ENCODE measurements around the gene ADAMTS10.
"Not testable (repeated sequence)": the region's sequence is repeated elsewhere in the genome, so short reads cannot be mapped to it uniquely, and the experiment has no call there.

The ADAMTS10 gene

GRCh38 chr19:8638078-8638619 is 27.6 kb upstream of the ADAMTS10 start:
- no peak overlapping the region for H3K4me3 ChIP-seq (ENCODE audit: low read depth, low read length)
- TF ChIP-seq CTCF (IDR thresholded peaks at IDR 0.05; ENCODE audit: low read depth, low read length): no peak

- not testable (repeated sequence) for H3K4me3 ChIP-seq (ENCODE audit: low read depth, low read length)
Measured at GRCh38 chr19:8637070-8637469, 26.6 kb upstream of the ADAMTS10 start.

GRCh38 chr19:8635422-8635821 is 24.9 kb upstream of the ADAMTS10 start:
- no peak for TF ChIP-seq CTCF (IDR thresholded peaks at IDR 0.05; ENCODE audit: low read depth, low read length)
- no peak overlapping the region for H3K4me3 ChIP-seq (ENCODE audit: low read depth, low read length)

DNA sequence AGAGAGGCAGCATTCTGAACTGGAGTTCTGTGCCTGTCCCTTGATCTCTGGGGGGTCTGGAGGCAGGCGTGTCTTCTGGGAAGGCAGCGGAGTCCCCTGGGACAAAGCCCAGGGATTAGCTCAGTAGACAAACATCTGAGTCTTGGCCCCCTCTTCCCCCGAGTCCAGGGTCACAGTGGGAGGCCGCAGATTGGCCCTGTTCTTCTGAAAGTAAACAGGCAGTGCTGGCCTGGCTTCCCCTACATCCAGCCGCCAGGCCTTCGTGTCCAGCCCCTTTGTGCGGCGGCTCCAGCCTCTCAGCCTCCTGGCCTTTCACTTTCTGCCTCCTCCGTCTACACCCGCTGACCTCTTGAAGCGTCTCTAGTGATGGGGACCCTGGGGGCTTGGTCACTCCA is 20.9 kb upstream of the ADAMTS10 start:
- no peak for TF ChIP-seq CTCF (IDR thresholded peaks at IDR 0.05; ENCODE audit: low read depth, low read length)
- H3K4me3 ChIP-seq (ENCODE audit: low read depth, low read length): no peak overlapping the region

DNA sequence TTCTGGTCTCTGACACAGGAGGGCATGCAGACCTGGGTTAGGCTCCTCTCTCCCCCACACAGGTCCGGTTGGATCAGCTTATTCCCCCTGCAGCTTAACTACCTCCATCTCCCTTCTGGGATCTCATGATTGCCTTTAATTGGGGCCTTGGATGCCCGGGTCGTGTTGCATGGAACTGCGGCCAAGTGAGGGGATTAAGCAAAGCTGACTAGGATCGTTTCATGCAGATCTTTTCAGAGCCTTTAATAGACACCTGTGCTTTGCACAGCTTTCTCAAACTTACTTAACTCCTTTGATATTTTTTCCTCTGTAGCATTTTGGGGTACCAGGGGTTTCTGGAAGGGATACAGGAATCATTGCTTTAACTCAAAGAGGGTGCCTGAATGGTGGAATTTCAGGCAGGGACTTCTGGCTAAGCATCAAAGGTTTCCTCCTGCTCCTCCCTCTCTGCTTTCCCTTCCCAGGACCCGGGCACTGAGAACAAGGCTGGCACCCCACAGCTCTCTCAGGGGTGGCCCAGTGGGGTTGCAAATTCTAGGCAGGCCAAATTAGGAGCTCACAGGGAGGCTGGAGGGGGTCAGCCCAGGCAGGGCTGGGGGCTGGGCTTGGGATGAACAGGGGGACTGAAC is 20.4 kb upstream of the ADAMTS10 start:
- TF ChIP-seq CTCF (IDR thresholded peaks at IDR 0.05; ENCODE audit: low read depth, low read length): no peak
- H3K4me3 ChIP-seq (ENCODE audit: low read depth, low read length): no peak overlapping the region

GRCh38 chr19:8629996-8630683 is 19.6 kb upstream of the ADAMTS10 start, which contains the start of gene NFILZ:
Gene NFILZ (plus strand): TSS chr19:8630633. CDS start chr19:8676766, 46,133 bp downstream.
- no peak for TF ChIP-seq CTCF (IDR thresholded peaks at IDR 0.05; ENCODE audit: low read depth, low read length)
- no peak within 1 kb of the TSS for H3K4me3 ChIP-seq (ENCODE audit: low read depth, low read length)

GRCh38 chr19:8629184-8629583 is 18.7 kb upstream of the ADAMTS10 start:
- no peak for TF ChIP-seq CTCF (IDR thresholded peaks at IDR 0.05; ENCODE audit: low read depth, low read length)
- H3K4me3 ChIP-seq (ENCODE audit: low read depth, low read length): no peak overlapping the region
